H1 (cell line): ENCODE data around the gene HOXB6. TPM values are rescaled to one million over a fixed set of nuclear protein-coding genes. Genes with fewer than 3 reads are reported as not detected.

Experiments
- ATF2 ChIP-seq: IDR thresholded peaks from 2 replicates; pipeline ENCODE4 v1.6.1; 2012; ENCODE audit warnings: low read length, inconsistent platforms
- CBX5 ChIP-seq: fragments of 300-800, 300-1000 bp; sonication (generic); IDR thresholded peaks from 2 replicates; pipeline ENCODE4 v1.7.1; 2016; ENCODE audit warnings: antibody characterized with exemption, low read length, low read depth
- EZH2 ChIP-seq: fragments of 200-600 bp; sonication (generic); IDR thresholded peaks from 2 replicates; pipeline ENCODE4 v1.7.1; 2012; ENCODE audit warnings: low read depth, mild to moderate bottlenecking, moderate library complexity, low read length, inconsistent platforms; ENCODE audit not compliant: severe bottlenecking
- KDM4A ChIP-seq: IDR thresholded peaks from one replicate; pipeline ENCODE4 v1.7.1; 2012; ENCODE audit warnings: low read depth, mild to moderate bottlenecking, moderate library complexity, low read length, inconsistent platforms; ENCODE audit not compliant: severe bottlenecking
- SUZ12 ChIP-seq: fragments of 200-600 bp; sonication (generic); IDR thresholded peaks from 2 replicates; pipeline ENCODE4 v1.6.1; 2012; ENCODE audit warnings: mild to moderate bottlenecking, inconsistent platforms, low read length, moderate library complexity, mixed read lengths
- polyA plus RNA-seq, 7 experiments: library from polyadenylated mRNA; depleted of rRNA in 3 of 7; stranded (reverse) in 5 of 7; unstranded in 2 of 7; fragments of >200 nt in 5 of 7; fragments of 200-250 nt in 2 of 7; gene quantifications; 1 replicate in 5 of 7; 2 replicates in 1 of 7; 4 replicates in 1 of 7; pipeline versions ENCODE4 v1.2.1 to v1.2.3, GENCODE V29; 2011 to 2013; ENCODE audit warnings: missing spikeins in 2 of 7, mixed read lengths in 2 of 7
- total RNA-seq: library from RNA; stranded (reverse); fragmentation: NEBNext Ultra II Directional; extraction: Animal tissue kit (Norgen Biotek cat#: 25700); gene quantifications from 2 replicates; pipeline ENCODE4 v1.2.1, GENCODE V29; 2021

The HOXB6 gene
- total and polyA plus RNA-seq, 2 of the 8 experiments (the other 6 are each of a cell fraction or from before 2014, with no cell fraction given), result not detected

GRCh38 chr17:48646183-48647102, 41.7 kb upstream of the HOXB6 start (continued):
- peak; percentile 45 for TF ChIP-seq KDM4A
- no peak for TF ChIP-seq ATF2
- TF ChIP-seq EZH2, result peak; percentile 92
- TF ChIP-seq CBX5, result no peak
- TF ChIP-seq SUZ12, result peak; percentile 95
- TF ChIP-seq, all 59 proteins: peak for 10
